ENCODE measurements around the gene AKR1C2.

Gene AKR1C2

GRCh38 chr10:5041471-5042023 lies 37.9 kb upstream of the AKR1C2 start:
- Histone ChIP-seq H3K36me3 (ENCODE audit: control insufficient read depth in 2 of 2, insufficient read depth in 1 of 2, low read length in 2 of 2) (no peaks in the 10 kb centered on the region), H3K9me3 (ENCODE audit: control insufficient read depth, insufficient read depth, low read depth, low read length) (no peaks in the 10 kb centered on the region), H3K27ac (ENCODE audit: extremely low read depth, low read depth, low read length) (no peak overlapping the region), H3K4me3 (ENCODE audit: low read depth, low read length) (no peak overlapping the region), H3K4me1 (ENCODE audit: control insufficient read depth, insufficient read depth, low read length) (no peaks in the 10 kb centered on the region)
- TF ChIP-seq ZNF704 (tag by site-specific recombination; IDR thresholded peaks at IDR 0.05) (no peak), PATZ1 (tag by site-specific recombination; IDR thresholded peaks at IDR 0.05) (no peak), PRDM1 (tag by site-specific recombination; IDR thresholded peaks at IDR 0.05) (no peak), BCL11A (tag by site-specific recombination; IDR thresholded peaks at IDR 0.05; ENCODE audit: low read depth) (no peak), ZNF24 (tag by site-specific recombination; IDR thresholded peaks at IDR 0.05) (no peak), ZBTB26 (tag by site-specific recombination; optimal IDR thresholded peaks at IDR 0.05) (no peak), FEZF1 (tag by site-specific recombination; IDR thresholded peaks at IDR 0.05) (no peak), ZNF610 (tag by site-specific recombination; IDR thresholded peaks at IDR 0.05; ENCODE audit: borderline replicate concordance) (no peak), ZBTB7A (tag by site-specific recombination; IDR thresholded peaks at IDR 0.05; ENCODE audit: low read depth) (no peak), ZNF488 (tag by site-specific recombination; IDR thresholded peaks at IDR 0.05) (no peak), TRIM28 (IDR thresholded peaks at IDR 0.05; ENCODE audit: borderline replicate concordance, low read length) (no peak), ZNF19 (tag by site-specific recombination; IDR thresholded peaks at IDR 0.05; ENCODE audit: low read depth) (no peak), ZNF239 (tag by site-specific recombination; IDR thresholded peaks at IDR 0.05) (no peak), INSM2 (tag by site-specific recombination; IDR thresholded peaks at IDR 0.05) (no peak)
- ChIA-PET CTCF (interaction anchor here (0.6 to 1.1 kb wide), 3 partner anchors 192 to 391 kb away, joined by 3 to 4 read pairs (median 3); no protein-coding TSS in a partner anchor), POLR2A (no interaction called here)

GRCh38 chr10:5040781-5041470 lies 37.3 kb upstream of the AKR1C2 start:
- ChIA-PET CTCF (interaction anchor here (0.6 to 1.1 kb wide), 3 partner anchors 191 to 392 kb away, joined by 3 to 4 read pairs (median 3); no protein-coding TSS in a partner anchor), POLR2A (no interaction called here)
- H3K4me1 ChIP-seq (ENCODE audit: control insufficient read depth, insufficient read depth, low read length), result no peaks in the 10 kb centered on the region
- no peaks in the 10 kb centered on the region for H3K9me3 ChIP-seq (ENCODE audit: control insufficient read depth, insufficient read depth, low read depth, low read length)
- H3K27ac ChIP-seq (ENCODE audit: extremely low read depth, low read depth, low read length), result no peak overlapping the region
- no peak overlapping the region for H3K4me3 ChIP-seq (ENCODE audit: low read depth, low read length)
- H3K36me3 ChIP-seq (ENCODE audit: control insufficient read depth in 2 of 2, insufficient read depth in 1 of 2, low read length in 2 of 2), result no peaks in the 10 kb centered on the region
- no peak for TF ChIP-seq MZF1 (tag by site-specific recombination; IDR thresholded peaks at IDR 0.05; ENCODE audit: borderline replicate concordance)
- no peak for TF ChIP-seq SCRT2 (tag by site-specific recombination; IDR thresholded peaks at IDR 0.05)
- no peak for TF ChIP-seq ZNF202 (tag by site-specific recombination; IDR thresholded peaks at IDR 0.05; ENCODE audit: borderline replicate concordance)
- no peak for TF ChIP-seq ZNF239 (tag by site-specific recombination; IDR thresholded peaks at IDR 0.05)
- no peak for TF ChIP-seq ZNF791 (tag by site-specific recombination; IDR thresholded peaks at IDR 0.05)
- no peak for TF ChIP-seq INSM2 (tag by site-specific recombination; IDR thresholded peaks at IDR 0.05)
- no peak for TF ChIP-seq ZNF16 (tag by site-specific recombination; IDR thresholded peaks at IDR 0.05; ENCODE audit: low read depth)
- no peak for TF ChIP-seq ZFHX2 (tag by site-specific recombination; conservative IDR thresholded peaks at IDR 0.05)
- TF ChIP-seq AEBP2 (tag by site-specific recombination; IDR thresholded peaks at IDR 0.05; ENCODE audit: borderline replicate concordance), result no peak
- TF ChIP-seq ZNF488 (tag by site-specific recombination; IDR thresholded peaks at IDR 0.05), result no peak
- TF ChIP-seq ZNF112 (tag by site-specific recombination; IDR thresholded peaks at IDR 0.05), result no peak
